GM10248 (cell line): ENCODE measurements around the gene CCDC33.

Source experiments
- CTCF ChIA-PET: fragments of 300-600 bp; sonication (Branson Sonifier 250); formaldehyde crosslinking; extraction: SDS; loops from one replicate; lab custom pipeline; 2021; ENCODE audit warnings: antibody characterized with exemption; lab: Yijun Ruan, JAX
- POLR2A ChIA-PET: fragments of 350-650 bp; sonication (Branson Sonifier 250); formaldehyde crosslinking; extraction: SDS; loops from one replicate; lab custom pipeline; 2020; ENCODE audit warnings: antibody characterized with exemption; lab: Yijun Ruan, JAX
- DNase-seq: peaks from one replicate; pipeline ENCODE4 v3.0.0; 2012; ENCODE audit errors: extremely low spot score
- CTCF ChIP-seq: IDR thresholded peaks from 2 replicates; pipeline ENCODE4 v1.5.1; 2012; ENCODE audit warnings: mild to moderate bottlenecking, low read depth; ENCODE audit errors: extremely low read depth, missing control alignments, control extremely low read depth

Gene CCDC33

GRCh38 chr15:74306781-74307217 lies 70.7 kb downstream of the CCDC33 start:
- TF ChIP-seq CTCF: no peak
- ChIA-PET POLR2A (no interaction called here), CTCF (interaction anchor here (0.8 to 8.2 kb wide), 20 partner anchors 9 to 465 kb away, joined by 3 to 100 read pairs (median 5); partner anchors contain the start of gene ISLR2)
- DNase-seq: no peak

- peak; percentile 70 for DNase-seq
- POLR2A ChIA-PET: no interaction called here
- peak; percentile 82 for TF ChIP-seq CTCF
- CTCF ChIA-PET: interaction anchor here (0.6 to 8.2 kb wide), 34 partner anchors 8 to 967 kb away, joined by 3 to 100 read pairs (median 4); partner anchors contain the start of gene ISLR2
Observed at GRCh38 chr15:74307827-74308811, 72.0 kb downstream of the CCDC33 start.

GRCh38 chr15:74311734-74312444 lies 75.8 kb downstream of the CCDC33 start:
- ChIA-PET POLR2A (no interaction called here), CTCF (interaction anchor here (0.9 to 8.2 kb wide), 5 partner anchors 9 to 339 kb away, joined by 3 to 100 read pairs (median 4); no protein-coding TSS in a partner anchor)
- peak; percentile 46 for TF ChIP-seq CTCF
- DNase-seq: peak; percentile 53

- no peak for DNase-seq
- TF ChIP-seq CTCF: no peak
- ChIA-PET POLR2A (no interaction called here), CTCF (interaction anchor here (1.2 to 8.2 kb wide), 4 partner anchors 9 to 187 kb away, joined by 4 to 100 read pairs (median 6); no protein-coding TSS in a partner anchor)
Observed at GRCh38 chr15:74312445-74313007, 76.4 kb downstream of the CCDC33 start.

GRCh38 chr15:74313889-74314288 lies 77.8 kb downstream of the CCDC33 start:
- no peak for TF ChIP-seq CTCF
- DNase-seq: no peak
- POLR2A ChIA-PET: no interaction called here
- CTCF ChIA-PET: interaction anchor here (8.2 kb wide), 1 partner anchor 7 kb away, joined by 100 read pairs; no protein-coding TSS in a partner anchor
